DND-41 (cell line): Measurements from ENCODE around the gene SAMD9.

Source experiments
- EZH2 ChIP-seq: IDR thresholded peaks from 3 replicates; pipeline ENCODE4 v1.6.1; 2012; ENCODE audit warnings: borderline replicate concordance, low read depth, mild to moderate bottlenecking, moderate library complexity, low read length, inconsistent platforms; ENCODE audit not compliant: severe bottlenecking
- TF ChIP-seq, protein P1 (sequence below): IDR thresholded peaks from 2 replicates; pipeline ENCODE4 v1.5.1; 2012; ENCODE audit warnings: borderline replicate concordance, low read length, moderate library complexity, mild to moderate bottlenecking; ENCODE audit not compliant: poor library complexity, severe bottlenecking; ENCODE audit errors: extremely low read depth

DNA sequence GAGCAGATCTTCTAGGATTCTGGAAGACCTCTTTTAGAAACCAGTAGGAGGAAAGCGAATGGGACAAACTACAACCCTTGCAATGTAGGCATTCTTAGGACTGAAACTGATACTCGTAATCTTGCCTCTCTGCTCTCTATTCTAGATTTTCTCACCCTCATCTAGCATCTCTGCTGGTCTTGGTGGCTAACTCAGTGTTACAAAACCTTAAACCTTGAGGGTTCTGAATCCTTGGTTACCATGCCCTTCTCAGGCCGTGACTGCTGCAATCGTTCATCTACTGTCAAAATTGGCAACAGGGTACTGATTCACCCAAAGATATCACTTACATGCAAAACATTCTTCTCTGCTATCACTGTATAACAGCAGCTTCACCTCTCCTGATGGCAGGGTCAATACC is 55.2 kb downstream of the SAMD9 start:
- TF ChIP-seq, protein P1, sequence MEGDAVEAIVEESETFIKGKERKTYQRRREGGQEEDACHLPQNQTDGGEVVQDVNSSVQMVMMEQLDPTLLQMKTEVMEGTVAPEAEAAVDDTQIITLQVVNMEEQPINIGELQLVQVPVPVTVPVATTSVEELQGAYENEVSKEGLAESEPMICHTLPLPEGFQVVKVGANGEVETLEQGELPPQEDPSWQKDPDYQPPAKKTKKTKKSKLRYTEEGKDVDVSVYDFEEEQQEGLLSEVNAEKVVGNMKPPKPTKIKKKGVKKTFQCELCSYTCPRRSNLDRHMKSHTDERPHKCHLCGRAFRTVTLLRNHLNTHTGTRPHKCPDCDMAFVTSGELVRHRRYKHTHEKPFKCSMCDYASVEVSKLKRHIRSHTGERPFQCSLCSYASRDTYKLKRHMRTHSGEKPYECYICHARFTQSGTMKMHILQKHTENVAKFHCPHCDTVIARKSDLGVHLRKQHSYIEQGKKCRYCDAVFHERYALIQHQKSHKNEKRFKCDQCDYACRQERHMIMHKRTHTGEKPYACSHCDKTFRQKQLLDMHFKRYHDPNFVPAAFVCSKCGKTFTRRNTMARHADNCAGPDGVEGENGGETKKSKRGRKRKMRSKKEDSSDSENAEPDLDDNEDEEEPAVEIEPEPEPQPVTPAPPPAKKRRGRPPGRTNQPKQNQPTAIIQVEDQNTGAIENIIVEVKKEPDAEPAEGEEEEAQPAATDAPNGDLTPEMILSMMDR: no peak
- no peak for TF ChIP-seq EZH2
